ENCODE measurements around the gene ZYX.

DNA sequence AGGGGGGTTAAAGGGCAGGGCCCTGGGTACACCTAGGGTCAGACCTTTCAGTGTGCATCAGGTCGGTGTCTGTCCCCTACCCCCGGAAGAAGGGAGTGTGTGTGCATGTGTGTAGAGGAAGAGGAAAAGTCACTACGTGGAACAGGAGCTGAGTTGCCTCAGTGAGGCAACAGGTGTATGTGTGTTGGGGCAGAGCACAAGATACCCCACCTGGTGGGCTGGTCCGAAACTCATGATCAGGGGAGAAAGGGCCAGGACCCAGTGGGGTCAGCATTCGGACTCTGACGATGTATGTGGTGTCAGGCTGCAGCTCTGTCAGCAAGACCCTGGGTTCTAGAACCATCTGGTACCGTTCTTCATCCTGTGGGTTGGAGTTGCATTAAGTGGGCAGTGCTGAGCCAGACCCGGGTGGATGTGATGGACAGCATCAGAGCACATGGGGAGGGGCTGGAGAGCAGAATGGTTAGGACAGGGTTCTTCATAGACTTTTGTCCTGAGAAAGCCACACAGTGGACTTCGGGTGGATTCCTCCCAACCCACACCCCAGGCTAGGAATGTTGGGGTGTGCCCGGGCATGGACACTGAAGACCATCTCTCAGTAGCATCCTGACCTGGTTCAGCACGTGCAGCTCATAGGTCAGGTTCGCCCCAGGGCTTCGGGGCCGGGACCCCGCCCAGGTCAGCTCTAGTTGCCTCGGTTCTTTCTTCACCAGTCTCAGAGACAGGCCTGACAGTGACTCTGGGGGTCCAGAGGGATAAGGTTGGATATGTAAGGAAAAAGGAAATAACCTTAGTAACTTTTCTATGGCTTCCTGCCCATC, 16.8 kb downstream of the ZYX start:
- TF ChIP-seq EZH2 (IDR thresholded peaks at IDR 0.05; ENCODE audit: borderline replicate concordance, insufficient read depth, low read length, poor library complexity, severe bottlenecking) (no peak), MXI1 (conservative IDR thresholded peaks at IDR 0.05; ENCODE audit: poor library complexity, severe bottlenecking) (no peak), POLR2AphosphoS5 (IDR thresholded peaks at IDR 0.05) (no peak), RAD21 (conservative IDR thresholded peaks at IDR 0.05) (no peak)
- TF ChIP-seq, protein P1, sequence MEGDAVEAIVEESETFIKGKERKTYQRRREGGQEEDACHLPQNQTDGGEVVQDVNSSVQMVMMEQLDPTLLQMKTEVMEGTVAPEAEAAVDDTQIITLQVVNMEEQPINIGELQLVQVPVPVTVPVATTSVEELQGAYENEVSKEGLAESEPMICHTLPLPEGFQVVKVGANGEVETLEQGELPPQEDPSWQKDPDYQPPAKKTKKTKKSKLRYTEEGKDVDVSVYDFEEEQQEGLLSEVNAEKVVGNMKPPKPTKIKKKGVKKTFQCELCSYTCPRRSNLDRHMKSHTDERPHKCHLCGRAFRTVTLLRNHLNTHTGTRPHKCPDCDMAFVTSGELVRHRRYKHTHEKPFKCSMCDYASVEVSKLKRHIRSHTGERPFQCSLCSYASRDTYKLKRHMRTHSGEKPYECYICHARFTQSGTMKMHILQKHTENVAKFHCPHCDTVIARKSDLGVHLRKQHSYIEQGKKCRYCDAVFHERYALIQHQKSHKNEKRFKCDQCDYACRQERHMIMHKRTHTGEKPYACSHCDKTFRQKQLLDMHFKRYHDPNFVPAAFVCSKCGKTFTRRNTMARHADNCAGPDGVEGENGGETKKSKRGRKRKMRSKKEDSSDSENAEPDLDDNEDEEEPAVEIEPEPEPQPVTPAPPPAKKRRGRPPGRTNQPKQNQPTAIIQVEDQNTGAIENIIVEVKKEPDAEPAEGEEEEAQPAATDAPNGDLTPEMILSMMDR (IDR thresholded peaks at IDR 0.05; ENCODE audit: poor library complexity, severe bottlenecking), result no peak
- TF ChIP-seq, protein P2, sequence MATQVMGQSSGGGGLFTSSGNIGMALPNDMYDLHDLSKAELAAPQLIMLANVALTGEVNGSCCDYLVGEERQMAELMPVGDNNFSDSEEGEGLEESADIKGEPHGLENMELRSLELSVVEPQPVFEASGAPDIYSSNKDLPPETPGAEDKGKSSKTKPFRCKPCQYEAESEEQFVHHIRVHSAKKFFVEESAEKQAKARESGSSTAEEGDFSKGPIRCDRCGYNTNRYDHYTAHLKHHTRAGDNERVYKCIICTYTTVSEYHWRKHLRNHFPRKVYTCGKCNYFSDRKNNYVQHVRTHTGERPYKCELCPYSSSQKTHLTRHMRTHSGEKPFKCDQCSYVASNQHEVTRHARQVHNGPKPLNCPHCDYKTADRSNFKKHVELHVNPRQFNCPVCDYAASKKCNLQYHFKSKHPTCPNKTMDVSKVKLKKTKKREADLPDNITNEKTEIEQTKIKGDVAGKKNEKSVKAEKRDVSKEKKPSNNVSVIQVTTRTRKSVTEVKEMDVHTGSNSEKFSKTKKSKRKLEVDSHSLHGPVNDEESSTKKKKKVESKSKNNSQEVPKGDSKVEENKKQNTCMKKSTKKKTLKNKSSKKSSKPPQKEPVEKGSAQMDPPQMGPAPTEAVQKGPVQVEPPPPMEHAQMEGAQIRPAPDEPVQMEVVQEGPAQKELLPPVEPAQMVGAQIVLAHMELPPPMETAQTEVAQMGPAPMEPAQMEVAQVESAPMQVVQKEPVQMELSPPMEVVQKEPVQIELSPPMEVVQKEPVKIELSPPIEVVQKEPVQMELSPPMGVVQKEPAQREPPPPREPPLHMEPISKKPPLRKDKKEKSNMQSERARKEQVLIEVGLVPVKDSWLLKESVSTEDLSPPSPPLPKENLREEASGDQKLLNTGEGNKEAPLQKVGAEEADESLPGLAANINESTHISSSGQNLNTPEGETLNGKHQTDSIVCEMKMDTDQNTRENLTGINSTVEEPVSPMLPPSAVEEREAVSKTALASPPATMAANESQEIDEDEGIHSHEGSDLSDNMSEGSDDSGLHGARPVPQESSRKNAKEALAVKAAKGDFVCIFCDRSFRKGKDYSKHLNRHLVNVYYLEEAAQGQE (IDR thresholded peaks at IDR 0.05; ENCODE audit: borderline replicate concordance), result no peak
